GM21786 (cell line): ENCODE measurements around the gene CPM.
"Not testable (repeated sequence)": the region's sequence is repeated elsewhere in the genome, so short reads cannot be mapped to it uniquely, and the experiment has no call there.

Experiments
- ATAC-seq: cut with Tn5 transposase; IDR thresholded peaks from one replicate; pipeline ENCODE4 v1.9.1; 2021; ENCODE audit not compliant: unreplicated experiment

Gene CPM

DNA sequence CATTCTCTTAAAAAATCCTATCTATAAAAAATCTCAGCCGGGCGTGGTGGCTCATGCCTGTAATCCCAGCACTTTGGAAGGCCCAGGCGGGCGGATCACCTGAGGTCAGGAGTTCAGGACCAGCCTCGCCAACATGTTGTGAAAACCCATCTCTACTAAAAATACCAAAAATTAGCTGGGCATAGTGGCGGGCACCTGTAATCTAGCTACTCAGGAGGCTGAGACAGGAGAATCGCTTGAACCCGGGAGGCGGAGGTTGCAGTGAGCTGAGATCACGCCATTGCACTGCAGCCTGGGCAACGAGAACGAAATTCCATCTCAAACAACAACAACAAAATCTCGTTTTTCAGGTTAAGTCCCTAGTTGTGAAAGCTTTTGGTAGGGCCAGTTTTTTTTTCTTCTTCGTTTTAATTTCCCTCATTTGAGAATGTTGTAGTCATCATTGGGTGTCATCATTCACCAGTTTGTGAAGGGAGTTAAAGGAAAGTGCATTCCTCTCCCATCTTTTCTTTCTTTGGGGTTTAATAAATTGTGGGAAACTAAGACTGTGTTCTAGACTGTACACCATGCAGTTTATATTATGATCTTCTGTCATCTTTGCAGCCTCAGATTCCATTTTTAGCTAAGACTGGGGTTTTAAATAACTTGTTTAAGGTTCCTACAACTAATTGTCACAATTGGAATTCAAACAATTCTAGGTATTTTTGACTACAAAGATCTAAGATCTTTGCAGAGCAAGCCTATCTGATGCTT lies 101.0 kb downstream of the CPM start:
- ATAC-seq, result no peak

DNA sequence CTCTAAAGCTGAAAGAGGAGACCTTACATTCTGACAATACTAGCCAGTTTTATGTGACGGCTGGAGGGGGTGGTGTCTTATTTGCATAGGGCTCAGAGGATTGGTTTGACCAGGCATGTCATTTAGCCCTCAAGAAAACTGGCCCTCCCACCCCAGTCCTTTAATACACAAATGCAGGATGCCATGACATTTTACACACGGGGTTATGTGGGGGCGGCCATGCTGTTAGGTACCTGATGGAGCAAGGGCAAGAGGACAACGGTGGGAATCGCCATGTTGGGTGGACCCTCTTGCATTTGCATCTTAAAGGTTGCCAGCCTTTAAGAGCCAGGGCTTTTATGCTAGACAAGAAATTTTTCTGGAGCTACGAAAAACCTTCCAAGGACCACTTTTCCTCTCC lies 101.7 kb downstream of the CPM start:
- no peak for ATAC-seq

- no peak for ATAC-seq
Measured at GRCh38 chr12:68828672-68829068, 104.3 kb downstream of the CPM start.

- ATAC-seq, result no peak
Measured at GRCh38 chr12:68827895-68828671, 104.9 kb downstream of the CPM start.

DNA sequence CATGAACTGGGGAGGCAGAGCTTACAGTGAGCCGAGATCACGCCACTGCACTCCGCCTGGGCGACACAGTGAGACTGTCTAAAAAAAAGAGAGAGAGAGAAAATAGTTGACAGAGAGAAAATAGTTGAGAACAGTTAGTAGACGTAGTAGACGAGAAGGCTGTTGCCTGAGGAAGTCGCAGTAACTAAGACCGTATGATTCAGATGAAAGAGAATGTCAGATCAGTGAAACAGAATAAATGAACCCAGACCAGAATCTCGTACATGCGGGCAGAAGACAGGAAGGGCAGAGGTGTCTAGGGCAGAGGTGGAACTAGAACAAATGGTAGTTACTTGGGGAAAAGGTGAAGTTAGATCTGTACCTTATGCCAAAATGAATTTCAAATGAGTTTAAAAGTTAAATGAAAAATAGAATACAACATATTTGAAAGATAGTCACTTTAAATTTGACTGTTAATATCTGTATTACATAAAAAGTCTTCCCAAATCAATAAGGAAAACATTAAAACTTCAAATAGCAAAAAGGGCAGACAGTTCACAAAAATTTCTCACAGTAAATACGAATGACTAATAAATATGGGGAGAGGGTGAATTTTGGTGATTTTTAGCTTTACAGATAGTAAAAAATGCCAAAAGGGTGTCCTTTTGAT lies 107.3 kb downstream of the CPM start:
- ATAC-seq, result no peak

GRCh38 chr12:68824597-68825250 lies 108.2 kb downstream of the CPM start:
- no peak for ATAC-seq

DNA sequence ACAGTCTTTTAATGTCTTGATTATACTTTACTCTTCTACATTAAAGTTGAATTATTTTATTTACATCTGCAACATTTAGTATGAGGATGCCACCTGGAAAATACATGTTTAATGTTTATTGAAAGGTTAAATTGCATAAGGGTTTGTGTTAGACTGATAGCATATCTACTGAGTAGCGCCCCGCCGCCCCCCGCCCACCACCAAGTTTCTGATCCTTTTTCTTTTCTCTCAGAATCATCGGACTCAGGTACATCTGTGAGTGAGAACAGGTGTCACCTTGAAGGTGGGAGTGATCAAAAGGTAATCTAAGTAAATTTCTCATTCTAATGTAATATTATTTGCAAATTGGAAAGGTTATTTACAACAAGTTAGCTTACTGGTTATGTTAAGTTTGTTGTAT lies 108.8 kb downstream of the CPM start:
- no peak for ATAC-seq

DNA sequence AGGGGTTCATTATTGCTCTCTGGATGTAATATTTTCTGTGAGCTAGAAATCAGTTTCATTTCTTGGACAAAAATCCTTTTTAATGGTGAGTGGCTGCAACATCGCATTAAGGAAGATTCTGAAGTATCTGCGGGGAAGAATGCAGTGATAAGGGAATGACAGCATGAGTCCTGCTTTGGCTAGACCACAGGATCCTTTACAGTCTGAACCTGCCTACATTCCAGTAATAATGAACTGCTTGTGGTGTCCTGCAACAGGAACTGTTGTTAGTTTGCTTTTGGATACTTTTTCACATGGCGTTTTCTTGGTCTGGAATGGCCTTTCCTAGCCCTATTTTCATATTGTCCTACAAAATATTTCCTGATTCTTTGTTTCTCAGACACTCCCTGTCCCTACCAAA lies 109.3 kb downstream of the CPM start:
- no peak for ATAC-seq

DNA sequence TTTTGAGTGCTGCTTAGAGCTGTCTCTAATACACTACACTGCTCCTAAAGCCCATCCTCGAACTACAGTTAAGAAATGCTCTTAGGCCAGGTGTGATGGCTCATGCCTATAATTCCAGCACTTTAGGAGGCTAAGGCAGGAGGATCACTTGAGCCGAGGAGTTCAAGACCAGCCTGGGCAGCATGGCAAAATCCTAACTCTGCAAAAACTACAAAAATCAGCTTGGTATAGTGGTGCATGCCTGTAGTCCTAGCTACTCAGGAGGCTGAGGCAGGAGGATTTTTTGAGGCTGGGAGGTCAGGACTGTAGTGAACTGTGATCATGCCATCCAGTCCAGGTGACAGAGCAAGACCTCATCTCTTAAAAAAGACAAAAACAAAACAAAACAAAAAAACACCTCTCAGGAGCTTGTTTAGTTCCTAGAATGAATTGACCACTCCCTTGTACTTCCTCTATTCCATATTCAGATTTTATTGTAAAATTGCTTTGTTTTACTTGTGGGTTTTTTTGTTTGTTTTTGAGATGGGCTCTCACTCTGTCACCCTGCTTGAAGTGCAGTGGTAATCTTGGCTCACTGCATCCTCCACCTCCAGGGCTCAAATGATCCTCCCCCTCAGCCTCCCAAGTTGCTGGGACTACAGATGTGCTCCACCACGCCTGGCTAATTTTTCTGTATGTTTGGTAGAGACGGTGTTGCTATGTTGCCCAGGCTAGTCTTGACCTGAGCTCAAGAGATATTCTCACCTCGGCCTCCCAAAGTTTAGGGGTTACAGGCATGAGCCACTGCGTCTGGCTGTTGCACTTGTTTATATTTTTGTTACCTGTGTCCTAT lies 111.4 kb downstream of the CPM start:
- no peak for ATAC-seq

DNA sequence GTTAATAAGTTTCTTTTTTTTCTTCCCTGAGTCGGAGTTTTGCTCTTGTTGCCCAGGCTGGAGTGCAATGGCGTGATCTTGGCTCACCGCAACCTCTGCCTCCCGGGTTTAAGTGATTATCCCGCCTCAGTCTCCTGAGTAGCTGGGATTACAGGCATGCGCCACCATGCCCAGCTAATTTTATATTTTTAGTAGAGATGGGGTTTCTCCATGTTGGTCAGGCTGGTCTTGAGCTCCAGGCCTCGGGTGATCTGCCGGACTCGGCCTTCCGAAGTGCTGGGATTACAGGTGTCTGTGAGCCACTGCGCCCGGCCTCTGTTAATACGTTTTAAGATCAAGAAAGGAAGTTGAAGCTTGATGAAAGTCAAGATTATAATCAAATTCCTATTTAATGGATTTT lies 113.5 kb downstream of the CPM start:
- ATAC-seq, result not testable (repeated sequence)

DNA sequence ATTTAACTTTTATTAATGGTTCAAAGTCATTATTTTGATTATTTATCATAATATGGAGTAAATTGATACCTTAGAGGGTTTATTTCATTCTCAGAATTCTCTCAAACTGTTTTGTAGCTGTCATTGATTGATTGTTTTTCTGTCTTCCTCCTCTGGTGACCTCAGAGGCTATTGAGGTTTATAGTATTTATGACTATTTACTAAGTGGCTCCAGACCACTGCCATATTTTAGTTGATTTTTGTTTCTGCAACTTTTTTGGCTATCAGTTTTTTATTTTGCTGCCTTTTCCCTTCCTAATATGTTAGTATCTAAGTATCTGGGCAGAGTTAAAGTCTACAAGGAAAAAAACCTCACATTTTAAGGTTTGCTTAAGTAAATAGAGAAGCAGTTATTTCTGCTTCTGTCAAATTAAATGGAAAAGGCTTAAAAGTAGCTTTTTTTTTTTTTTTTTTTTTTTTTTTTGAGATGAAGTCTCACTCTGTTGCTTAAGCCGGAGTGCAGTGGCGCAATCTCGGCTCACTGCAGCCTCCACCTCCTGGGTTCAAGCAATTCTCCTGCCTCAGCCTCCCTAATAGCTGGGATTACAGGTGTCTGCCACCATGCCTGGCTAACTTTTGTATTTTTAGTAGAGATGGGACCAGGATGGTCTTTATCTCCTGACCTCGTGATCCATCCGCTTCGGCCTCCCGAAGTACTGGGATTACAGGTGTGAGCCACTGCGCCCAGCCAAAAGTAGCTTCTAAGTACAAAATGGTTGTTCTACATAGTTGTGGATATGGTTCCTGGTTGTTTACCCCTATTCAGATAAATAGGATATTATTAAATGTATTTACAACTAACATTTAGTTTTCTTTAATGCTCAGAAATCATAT lies 116.8 kb downstream of the CPM start:
- ATAC-seq, result no peak

DNA sequence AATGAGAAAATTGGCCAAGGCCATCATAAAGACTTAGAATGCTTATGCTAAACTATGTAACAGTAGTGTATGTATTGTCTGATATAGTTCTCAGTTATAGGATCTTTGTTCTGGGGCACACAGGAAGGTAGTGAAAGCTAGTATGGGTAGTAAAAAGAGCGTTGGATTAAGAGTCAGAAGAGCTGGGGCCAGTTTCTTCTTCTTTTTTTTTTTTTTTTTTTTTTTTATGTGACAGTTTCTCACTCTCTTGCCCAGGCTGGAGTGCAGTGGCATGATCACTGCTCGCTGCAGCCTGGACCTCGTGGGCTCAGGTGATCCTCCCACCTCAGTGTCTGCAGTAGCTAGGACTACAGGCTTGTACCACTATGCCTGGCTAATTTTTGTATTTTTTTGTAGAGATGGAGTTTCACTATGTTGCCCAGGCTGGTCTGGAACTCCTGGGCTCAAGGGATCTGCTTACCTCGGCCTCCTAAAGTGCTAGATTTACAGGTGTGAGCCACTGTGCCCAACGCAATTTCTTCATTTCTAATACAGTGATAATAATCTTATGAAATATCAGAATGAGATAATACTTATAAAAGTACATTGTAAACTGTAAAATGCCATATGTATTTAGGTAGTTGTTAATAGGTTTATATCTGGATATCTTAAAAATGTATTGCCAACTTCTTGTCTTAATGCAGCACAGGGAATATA lies 117.6 kb downstream of the CPM start:
- no peak for ATAC-seq

DNA sequence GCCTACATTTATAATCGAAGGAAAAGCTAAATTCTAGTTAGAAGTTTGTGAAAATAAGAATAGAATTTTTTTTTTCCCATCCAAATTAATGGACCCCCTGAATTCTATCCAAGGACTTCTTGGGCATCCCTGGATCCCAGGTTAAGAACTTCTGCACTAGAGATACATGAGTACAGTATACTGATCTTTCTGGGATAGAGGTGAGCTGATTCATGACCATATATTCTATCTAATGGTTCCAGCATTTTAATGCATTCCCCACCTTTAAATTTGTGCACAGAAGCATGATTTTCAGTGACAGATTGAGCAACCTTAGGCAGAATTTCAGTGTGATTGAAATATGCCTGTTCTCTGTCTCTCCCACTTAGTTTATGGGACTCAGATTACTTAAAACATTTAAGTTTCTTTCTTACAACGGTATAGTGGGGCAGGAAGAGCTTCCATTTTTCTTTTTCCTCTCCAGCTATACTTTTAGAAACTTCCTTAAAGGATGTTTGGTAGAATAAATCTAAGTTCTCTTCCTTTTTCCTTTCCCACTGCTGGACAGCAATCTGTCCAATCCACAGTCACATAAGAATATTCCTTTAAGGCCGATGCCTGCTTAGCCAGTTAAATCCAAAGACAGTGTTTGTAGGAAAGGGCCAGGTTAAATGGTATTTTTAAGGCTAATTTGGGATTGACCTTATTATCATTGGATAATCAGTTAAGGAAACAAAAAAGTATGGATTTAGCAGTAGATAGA lies 118.3 kb downstream of the CPM start:
- ATAC-seq, result no peak

DNA sequence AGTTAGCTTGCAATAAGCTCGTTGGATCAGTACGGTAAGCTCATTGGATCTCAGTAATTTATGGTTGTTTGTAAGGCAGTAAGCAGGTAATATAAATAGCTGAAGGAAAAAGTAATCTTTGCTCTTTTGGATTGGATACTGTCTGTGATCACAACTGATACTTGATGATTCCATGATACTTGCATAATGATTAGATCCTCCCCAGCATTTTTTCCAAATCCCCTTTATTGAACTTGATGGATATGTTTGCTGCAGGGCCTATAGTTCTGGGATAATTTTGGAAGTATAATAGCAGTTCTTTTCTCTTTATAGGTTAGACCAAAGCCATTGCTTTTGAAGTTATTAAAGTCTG lies 119.8 kb downstream of the CPM start:
- no peak for ATAC-seq

DNA sequence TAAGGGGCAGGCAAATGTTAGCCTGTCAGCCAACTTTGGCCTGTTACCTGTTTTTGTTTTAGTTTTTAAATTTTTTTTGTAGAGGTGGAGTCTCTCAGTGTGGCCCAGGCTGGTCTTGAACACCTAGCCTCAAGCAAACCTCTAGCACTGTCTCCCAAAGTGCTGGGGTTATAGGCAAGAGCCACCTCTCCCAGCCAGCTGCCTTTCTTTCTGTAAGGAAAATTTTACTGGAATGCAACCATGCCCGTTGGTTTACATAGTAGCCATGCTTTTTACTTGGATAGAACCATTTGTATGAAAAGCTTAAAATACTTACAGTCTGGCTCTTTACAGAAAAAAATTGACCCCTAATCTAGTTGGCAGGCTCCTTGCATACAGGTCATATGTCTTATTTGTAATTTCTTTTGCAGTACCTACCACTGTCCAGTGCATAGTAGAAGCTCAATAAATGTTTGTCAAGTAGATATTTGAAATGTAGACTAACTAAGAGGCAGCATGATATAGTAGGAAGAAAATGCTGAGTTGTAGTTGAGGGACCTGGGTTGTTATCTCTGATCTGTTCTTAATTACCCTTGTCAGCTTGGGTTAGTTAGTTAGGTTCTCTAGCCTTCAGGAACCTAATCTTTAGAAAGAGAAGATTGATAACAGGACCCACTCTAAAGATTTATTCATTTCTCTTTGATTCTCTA lies 120.3 kb downstream of the CPM start:
- no peak for ATAC-seq

GRCh38 chr12:68811573-68811972 lies 121.4 kb downstream of the CPM start:
- not testable (repeated sequence) for ATAC-seq

GRCh38 chr12:68810027-68810389 lies 123.0 kb downstream of the CPM start:
- not testable (repeated sequence) for ATAC-seq
